Activated CD8-positive, alpha-beta memory T cell treated with anti-CD3 and anti-CD28 coated beads, Interleukin-2, amount 50 U/mL, for 48 hours (primary cell): ENCODE results near the gene BCL7A.
"Not testable (repeated sequence)": the region's sequence is repeated elsewhere in the genome, so short reads cannot be mapped to it uniquely, and the experiment has no call there.

ENCODE experiments used
- DNase-seq: peaks from one replicate; pipeline ENCODE4 v3.0.0-alpha.2; 2020

Gene BCL7A

DNA sequence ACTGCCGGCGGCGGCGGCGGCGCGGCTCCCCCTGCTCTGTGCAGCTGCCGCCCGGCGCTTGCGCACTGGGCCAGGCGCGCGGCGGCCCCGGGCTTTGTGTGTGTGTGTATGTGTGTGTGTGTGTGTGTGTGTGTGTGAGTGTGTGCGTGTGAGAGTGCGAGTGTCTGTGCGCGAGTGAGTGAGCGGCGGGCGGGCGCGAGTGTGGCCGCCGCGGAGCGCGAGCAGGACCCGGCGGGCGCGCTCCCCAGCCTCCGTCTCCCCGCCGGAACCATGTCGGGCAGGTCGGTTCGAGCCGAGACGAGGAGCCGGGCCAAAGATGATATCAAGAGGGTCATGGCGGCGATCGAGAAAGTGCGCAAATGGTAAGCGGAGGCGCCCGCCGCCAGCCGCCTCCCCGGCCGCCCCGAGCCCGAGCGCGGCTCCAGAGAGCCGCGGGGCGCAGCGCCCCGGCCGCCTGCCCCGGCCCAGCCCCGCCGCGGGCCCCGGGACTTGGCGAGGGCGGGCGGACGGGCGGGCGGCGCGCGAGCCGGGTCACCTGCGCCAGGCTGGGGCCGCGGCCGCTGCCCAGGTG lies at the start of gene BCL7A:
Gene BCL7A (plus strand): TSS at position 63 of the 571 bp plus-strand sequence. CDS start 208 bp downstream, at position 271.
- peak; percentile 79 for DNase-seq

DNA sequence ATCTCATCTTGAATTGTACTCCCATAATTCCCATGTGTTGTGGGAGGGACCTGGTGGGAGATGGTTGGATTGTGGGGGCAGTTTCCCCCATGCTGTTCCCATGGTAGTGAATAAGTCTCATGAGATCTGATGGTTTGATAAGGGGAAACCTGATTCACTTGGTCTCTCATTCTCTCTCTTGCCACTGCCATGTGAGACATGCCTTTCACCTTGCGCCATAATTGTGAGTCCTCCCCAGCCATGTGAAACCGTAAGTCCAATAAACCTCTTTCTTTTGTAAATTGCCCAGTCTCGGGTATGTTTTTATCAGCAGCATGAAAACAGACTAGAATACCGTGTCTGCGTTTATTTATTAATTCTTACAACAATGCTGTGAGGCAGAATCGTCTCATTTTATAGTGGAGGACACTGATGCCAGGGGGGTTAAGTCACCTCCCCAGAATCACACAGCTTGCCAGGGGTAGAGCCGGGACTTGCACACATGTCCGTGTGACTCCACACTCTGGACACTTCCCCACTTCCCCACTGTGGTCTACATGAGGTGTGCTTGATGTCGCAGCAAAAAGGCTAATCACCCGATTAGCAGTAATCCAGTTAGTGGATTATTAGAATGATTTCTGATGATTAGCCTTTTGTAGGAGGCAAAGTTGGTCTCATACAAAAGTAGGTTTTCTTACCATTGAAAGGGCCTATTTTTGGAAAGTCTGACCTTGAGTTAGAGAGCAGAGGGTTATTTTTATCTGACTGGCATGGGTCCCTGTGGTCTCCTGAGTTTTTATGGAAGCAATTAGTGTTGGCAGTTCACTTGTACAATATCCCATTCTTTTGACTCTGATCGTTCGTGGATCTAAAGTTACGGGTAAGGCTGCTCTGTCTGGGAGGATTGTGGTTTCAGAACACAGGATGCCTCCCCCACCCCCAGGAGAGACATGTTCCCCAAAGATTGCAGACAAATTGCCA lies 47.4 kb upstream of the BCL7A start:
- DNase-seq: no peak

DNA sequence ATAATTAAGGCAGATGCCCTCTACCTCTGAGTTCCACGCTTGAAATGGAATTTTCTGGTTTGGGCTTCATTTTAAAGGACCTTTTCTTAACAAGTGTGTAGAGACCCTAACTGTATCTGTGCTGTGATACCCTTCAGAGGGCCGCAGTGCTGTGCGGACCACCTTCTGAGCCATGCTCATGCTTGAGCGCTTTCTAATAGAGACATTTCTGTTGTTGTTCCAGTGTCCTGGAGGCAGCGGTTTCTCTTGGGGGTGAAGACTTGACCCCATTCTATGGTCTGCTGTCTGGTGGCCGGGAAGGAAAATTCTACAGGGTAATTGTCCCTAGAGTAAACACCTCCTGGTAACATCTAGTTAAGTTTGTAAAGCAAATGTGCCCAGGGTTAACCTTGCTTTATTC lies 46.7 kb upstream of the BCL7A start:
- DNase-seq: no peak

DNA sequence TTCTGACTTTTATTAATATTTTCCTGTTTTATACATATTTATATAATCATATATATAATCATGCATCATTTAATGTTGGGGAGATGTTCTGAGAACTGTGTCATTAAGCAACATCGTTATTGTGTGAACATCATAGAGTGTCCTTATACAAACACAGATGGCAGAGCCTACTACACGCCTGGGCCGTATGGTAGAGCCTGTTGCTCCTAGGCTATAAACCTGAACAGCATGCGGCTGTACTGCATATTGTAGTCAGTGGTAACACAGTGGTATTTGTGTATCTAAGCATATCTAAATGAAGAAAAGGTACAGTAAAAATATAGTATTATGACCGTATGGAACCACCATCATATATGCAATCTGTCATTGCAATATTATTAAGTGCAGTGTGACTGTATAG lies 44.7 kb upstream of the BCL7A start:
- no peak for DNase-seq

DNA sequence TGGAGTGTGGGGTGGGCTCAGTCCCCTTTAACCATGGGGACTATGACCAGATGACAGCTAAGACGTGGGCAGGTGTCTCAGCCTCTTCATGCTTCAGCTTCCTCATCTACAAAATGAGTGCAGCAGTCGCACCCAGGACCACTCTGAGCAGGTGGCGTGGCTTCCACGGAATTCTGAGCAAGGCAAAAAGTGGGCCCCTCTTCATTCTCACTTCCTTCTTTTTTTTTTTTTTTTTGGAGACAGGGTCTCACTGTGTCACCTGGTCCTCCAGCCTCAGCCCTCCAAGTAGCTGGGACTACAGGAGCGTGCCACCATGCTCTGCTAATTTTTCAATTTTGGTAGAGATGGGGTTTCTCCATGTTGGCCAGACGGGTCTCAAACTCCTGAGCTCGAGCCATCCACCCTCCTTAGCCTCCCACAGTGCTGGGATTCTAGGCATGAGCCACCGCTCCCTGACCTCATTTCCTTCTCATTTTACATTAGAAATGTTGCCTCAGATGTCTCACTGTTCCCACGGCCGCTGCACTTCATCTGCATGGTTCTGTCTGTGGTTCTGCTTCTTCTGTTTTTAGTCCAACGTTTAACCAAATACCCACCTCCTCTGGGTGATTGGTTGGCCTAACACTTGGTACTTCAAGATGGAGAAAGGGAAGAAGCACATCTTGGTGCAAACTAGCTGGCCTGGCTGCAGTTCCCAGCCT lies 41.3 kb upstream of the BCL7A start:
- DNase-seq: no peak

DNA sequence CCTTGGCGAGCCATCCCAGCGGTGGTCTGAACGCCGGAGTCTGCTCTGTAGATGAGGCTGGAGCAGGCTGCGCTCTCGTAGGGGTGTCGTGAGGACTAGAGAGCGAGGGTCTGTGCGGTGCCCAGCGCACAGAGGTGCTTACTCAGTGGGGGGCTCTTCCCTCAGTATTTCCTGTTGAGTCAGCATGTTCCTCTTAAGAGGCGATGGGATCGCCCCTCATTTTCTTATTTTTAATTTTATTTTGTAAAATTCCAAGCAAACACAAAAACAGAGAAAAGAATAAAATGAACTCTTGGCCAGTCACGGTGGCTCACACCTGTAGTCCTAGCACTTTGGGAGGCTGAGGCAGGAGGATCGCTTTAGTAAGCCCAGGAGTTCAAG lies 40.8 kb upstream of the BCL7A start:
- no peak for DNase-seq

DNA sequence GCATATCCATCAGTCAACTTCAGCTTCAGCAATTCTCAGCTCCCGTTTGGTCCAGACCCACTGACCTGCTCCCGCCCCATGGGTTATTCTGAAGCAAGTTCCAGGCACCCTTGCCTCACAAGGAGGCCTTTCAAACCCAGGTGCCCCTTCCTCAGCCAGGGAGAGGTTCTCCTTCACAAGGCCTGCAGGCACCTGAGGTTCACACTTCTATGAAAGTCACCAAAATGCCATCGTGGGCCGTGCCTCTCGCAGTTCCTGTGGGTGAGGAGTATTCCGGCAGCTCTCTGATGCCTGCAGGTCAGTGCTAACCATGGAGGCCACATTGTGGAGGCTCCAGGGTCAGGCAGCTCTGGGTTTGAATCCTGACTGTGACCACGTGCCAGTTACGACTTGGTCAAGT lies 40.2 kb upstream of the BCL7A start:
- DNase-seq: no peak

DNA sequence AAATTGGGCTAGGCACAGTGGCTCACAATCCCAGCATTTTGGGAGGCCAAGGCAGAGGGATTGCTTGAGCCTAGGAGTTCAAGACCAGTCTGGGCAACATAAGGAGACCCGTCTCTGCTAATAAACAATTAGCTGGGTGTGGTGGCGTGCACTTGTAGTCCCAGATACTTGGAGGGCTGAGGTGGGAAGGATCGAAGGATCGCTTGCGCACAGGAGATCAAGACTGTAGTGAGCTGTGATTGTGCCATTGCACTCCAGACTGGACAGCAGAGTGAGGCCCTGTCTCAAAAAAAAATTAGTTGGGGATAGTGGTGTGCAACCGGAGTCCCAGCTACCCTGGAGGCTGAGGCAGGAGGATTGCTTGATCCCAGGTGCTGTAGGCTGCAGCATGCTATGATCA lies 38.7 kb upstream of the BCL7A start:
- DNase-seq: no peak

DNA sequence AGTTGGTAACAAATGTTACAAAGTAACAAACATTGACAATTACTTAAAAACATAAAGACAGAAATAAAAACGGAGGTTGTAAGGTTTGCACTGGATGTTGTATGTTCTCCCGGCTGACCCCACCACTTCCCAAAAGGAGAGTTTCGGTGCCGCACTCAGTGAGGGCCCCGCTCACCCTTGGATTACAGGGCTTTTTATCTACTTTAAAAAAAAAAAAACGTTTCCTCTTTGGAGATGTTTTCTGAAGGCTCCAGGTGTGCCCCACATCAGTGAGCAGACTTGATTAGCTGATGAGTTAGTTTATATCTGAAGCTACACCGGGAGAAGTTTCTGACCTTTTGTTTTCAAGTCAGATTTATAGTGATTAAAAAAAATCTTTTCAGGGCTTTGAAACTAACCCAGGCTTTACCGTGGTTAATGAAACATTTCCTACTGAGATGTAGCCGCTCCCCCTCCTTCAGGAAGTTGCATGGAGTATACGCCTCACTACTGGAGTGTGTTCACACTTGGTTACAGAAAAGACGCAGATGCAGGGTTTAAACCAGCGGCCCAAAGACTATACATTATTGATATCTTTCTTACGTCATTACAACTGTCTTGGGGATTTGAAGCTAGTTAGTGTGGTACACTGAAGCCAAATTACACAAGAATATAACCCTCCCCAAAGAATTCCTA lies 38.0 kb upstream of the BCL7A start:
- DNase-seq: no peak

DNA sequence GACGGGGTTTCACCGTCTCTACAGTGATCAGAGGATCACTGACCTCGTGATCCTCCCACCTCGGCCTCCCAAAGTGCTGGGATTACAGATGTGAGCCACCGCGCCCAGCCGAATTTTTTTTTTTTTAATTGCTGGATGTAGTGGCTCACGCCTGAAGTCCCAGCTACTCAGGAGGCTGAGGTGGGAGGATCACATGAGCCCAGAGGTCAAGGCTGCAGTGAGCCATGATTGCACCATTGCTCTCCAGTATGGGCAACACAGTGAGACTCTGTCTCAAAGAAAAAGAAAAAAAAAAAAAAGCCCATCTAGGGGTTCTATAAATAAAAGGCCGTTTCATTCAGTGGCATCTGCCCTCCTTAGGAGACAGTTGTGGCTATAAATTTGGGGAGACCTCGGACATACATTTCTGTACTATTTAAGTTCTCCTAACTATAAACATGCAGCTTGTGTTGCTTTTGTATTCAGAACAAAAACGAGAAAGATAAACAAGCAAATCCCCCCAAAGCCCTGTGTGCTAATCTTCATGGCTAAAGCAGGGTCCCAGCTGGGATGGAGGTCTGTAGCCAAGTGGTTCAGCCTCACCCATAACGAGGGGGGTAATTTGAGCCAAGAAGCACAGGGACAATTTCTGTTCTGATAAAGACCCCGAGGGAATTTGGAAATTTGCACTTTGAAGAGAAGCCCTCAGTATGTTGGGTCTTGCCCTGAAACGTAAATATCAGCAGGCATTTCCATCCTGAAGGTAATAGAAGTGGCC lies 35.0 kb upstream of the BCL7A start:
- no peak for DNase-seq

DNA sequence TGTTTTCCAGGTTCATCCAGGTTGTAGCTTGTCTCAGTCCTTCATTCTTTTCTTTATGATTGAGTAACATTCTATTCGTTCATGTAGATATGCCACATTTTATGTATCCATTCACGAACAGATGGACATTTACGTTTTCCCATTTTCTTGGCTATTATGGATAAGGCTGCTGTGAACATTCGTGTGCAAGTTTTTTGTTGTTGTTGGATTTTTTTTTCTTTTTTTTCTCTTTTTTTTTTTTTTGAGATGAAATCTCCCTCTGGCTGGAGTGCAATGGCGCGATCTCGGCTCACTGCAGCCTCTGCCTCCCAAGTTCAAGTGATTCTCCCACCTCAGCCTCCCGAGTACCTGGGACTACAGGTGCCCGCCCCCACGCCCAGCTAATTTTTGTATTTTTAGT lies 33.2 kb upstream of the BCL7A start:
- DNase-seq: not testable (repeated sequence)

DNA sequence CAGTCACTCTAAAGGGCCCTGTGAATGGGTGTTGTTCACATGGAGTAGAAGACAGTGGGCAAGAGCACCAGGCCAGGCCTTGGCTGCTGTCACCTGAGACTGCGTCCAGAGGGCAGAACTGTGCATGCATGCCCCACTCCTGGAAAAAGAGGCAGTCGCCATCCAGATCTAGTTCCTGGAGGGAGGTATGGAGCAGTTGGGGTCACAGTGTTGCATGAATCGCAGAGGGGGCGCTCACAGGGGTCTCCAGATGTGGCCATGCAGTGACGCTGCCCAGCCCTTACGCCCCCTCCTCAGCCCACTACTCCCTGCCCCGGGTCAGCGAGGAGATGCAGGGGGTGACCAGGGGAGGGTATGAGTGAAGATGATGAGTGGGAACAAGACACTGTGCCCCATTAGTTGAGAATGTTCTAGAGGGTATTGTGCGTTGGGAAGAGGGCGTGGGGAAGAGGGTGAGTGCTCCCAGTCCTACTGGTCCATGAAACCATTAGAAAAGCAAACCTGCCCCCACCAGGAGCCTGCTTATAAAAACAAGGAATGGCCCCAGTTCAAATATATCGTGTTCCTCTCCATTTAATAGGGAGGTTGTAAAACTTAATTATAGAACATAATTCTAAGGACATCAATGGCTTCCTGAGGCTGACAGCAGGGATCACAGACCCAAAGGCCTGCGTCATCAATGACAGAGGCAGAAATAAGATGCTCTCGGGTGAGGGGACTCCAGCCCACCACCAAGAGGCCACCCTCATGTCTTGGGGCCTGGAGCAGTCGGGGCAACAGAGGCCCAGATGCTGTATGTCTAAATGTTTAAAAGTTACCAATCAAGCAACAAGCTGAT lies 32.2 kb upstream of the BCL7A start:
- DNase-seq: no peak

DNA sequence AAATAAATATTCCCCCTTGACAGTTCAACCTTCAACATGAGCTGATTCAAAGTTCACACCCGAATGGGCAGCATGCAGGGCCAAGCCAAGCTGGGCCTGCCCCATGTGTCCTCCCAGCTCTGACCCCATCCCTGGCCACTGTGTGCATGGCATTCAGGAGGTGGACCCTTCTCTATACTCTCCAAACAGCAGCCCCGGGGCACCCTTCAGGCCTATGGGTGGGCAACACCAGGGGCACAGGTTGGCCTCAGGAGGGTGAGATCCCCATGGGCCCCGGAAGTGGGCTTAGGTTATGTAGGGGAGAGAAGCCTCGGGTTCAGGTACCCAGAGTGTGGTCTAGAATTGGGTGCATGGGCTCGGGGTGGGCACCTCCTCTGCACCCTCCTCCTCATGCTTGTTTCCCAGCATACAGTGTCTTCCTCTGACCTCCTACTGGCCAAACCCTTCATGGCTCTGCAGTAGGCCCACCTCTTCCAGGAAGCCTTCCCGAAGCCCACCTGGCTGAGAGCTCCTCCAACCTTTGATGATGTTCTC lies 31.5 kb upstream of the BCL7A start:
- DNase-seq: no peak

DNA sequence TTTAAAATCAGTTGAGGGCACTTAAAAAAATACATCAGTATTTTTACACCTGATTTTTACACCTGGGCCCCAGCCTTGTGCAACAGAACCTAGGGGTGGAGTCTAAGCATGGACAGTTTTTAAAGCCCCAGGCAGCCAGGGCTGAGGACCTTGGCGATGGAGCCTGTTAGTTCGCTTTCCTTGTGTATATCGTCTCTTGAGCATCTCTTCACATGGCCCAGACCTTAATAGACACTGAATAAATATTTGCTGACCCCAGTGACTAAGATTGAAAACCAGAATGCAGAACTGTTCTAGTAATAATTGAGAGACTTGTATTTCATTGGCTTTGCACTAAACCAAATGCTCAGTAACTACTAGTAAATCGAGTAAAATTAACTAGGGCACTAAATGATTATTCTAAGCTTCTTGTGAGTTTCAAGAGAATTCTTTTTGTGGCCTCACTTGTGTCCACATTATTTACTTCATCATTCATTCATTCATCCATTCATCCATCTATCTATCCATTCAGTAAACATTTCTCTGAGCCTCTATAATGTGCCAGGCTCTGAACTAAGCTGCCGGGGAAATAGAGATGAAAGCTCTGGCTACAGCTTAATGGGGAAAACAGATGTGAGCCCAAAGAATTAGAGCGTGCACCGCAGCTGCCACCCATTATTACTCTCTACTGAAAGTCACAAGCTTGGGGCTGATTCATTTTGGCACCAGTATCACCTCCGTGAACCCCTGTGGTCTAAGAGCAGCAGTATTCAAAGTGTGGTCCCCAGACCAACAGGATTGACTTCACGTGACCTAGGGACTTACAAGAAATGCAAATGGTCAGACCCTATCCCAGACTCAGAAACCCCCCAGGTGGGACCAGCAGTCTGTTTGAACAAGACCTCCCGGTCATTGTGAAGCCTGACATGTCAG lies 30.7 kb upstream of the BCL7A start:
- peak; percentile 68 for DNase-seq

DNA sequence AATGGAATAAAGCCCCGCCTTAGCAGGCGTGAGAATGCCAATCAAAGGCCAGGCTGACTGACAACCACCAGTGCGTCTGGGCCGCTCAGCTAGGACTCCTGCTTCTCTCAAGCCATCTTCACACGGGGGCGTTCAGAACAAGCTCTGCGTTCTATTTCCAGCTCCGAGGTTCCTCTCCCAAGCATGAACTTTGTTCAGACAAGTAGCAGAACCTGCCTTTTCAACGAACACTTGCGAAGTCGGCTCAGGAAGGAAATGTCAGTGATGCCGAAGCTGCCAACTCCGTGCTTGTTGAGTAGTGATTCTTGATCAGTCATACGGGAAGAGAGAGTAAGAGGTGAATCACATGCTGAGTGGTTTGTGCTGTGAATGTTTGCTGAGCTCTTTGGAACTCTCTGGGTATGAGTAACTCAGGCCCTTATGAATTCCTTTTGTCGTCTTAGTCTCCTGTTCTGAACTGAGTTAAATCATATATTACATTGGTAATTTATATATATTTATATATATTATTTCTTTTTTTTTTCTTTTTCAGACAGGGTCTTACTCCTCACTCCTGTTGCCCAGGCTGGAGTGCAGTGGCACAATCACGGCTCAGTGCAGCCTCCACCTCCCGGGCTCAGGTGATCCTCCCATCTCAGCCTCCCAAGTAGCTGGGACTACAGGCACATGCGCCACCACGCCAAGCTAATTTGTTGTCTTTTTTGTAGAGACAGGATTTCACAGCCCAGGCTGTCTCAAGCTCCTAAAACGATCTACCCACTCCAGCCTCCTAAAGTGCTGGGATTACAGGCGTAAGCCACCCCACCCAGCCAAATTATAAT lies 29.4 kb upstream of the BCL7A start:
- DNase-seq: peak; percentile 79

DNA sequence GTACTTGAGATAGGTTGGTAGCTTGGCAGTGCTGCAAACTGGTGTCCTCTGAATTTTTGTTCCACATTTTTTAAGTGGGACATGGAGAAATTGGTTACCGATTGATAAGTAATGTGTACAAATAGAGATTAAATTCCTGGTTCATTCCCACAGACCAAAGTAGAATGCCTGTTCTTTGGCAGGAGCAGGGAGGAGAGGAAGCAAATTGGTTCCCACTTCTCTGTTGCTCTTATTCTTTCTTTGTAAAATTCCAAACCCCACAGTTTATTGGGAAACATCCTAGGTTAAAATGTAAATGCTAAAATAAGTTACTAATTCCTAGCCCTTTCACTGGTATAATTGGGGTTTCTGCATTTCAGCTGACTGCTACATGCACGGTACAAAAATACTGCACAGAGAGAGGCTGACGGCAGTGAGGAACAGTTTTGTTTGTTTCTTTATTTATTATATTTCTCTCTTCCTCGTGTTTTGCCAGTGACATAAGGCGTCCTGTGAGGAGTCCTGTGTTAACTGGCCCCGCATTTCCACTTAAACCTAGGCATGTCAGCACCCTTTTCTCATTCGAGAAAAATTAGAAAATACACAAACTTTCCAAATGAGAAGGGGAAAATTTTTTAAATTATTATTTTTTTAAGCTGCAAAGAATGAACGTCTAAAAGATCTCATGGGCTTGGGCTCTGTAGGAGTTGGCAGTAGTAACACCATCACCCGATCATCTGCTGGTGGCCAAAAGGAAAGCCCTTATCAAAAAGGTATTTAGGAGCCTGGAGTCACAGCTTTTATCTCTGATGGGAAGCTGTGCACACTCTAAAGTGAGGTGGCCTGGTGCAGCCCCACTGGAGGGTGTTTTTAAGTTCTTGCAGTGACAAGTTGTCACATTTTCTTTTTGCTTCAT lies 25.4 kb upstream of the BCL7A start:
- no peak for DNase-seq

DNA sequence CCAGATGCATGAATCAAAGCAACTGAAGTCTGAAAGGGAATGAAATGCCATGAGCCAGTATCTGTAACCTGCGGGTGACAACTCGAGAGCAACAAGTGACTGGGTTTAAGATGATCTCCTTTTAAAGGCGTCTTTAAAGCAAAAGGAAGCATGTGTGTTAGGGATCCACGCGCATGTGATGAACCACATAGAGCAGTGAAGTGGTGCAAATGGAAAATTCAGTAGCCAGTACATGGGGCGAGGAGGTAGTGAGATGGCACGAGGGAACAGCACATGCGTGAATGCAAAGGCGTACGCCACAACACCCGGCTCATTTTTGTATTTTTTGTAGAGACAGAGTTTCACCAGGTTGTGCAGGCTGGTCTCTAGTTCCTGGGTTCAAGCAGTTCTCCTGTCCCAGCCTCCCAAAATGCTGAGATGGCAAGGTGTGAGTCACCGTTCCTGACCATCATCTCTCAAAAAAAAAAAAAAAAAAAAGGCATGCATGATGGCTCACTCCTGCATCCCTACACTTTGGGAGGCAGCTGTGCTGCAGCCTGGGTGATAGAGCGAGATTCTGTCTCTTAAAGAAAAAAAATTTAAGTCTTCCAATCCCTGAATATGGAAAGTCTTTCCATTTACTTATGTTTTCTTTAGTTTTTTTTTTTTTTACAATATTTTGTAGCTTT lies 24.6 kb upstream of the BCL7A start:
- DNase-seq: no peak
